OCI-LY7 (cell line): ENCODE measurements around the gene RPSA. TPM values are rescaled to one million over a fixed set of nuclear protein-coding genes. Genes with fewer than 3 reads are reported as not detected.

Source experiments
- BruUV-seq: library from RNA; stranded (reverse); fragments of 400-500 nt; replicated peaks from 2 replicates; lab custom pipeline; 2021; lab: Mats Ljungman, UMichigan
- CTCF ChIA-PET: fragments of 300-600 bp; sonication (Branson Sonifier 250); formaldehyde crosslinking; loops from one replicate; lab custom pipeline; 2022; ENCODE audit warnings: antibody characterized with exemption; ENCODE audit not compliant: unreplicated experiment; lab: Charles Lee
- POLR2A ChIA-PET: fragments of 300-600 bp; sonication (Branson Sonifier 250); formaldehyde crosslinking; loops from one replicate; lab custom pipeline; 2022; ENCODE audit warnings: antibody characterized with exemption; lab: Charles Lee
- DNase-seq: peaks from one replicate; pipeline ENCODE4 v3.0.0-alpha.2; 2015; ENCODE audit warnings: low spot score
- H2AFZ ChIP-seq: fragments of 200-600 bp; sonication (generic), shearing (Covaris generic); 2 replicates; pipeline ENCODE4 v1.6.1; 2014; ENCODE audit warnings: mild to moderate bottlenecking, antibody characterized with exemption, low read length, moderate library complexity
- H3K27ac ChIP-seq: fragments of 200-600 bp; sonication (generic); 2 replicates; pipeline ENCODE4 v1.5.1; 2014; ENCODE audit warnings: mixed run types, low read depth, mild to moderate bottlenecking, moderate library complexity, low read length, inconsistent platforms; ENCODE audit not compliant: poor library complexity, severe bottlenecking
- H3K36me3 ChIP-seq: fragments of 200-600 bp; sonication (generic); 2 replicates; pipeline ENCODE4 v1.6.1; 2014; ENCODE audit warnings: mild to moderate bottlenecking, antibody characterized with exemption, low read length, moderate library complexity, mixed read lengths; ENCODE audit not compliant: insufficient read depth
- H3K4me1 ChIP-seq: fragments of 200-600 bp; sonication (generic); 2 replicates; pipeline ENCODE4 v1.5.1; 2014; ENCODE audit warnings: mild to moderate bottlenecking, low read length; ENCODE audit not compliant: insufficient read depth, poor library complexity, severe bottlenecking
- H3K4me2 ChIP-seq: fragments of 200-600 bp; sonication (generic); 2 replicates; pipeline ENCODE4 v1.6.1; 2014; ENCODE audit warnings: mild to moderate bottlenecking, low read length
- H3K4me3 ChIP-seq: fragments of 200-600 bp; sonication (generic); 2 replicates; pipeline ENCODE4 v1.5.1; 2014; ENCODE audit warnings: mild to moderate bottlenecking, low read depth, low read length; ENCODE audit not compliant: poor library complexity, severe bottlenecking
- H3K79me2 ChIP-seq: fragments of 200-600 bp; sonication (generic); 2 replicates; pipeline ENCODE4 v1.6.1; 2016; ENCODE audit warnings: low read depth, mild to moderate bottlenecking, low read length, moderate library complexity, mixed read lengths; ENCODE audit not compliant: insufficient read depth
- H3K9me2 ChIP-seq: fragments of 200-600 bp; sonication (generic); 2 replicates; pipeline ENCODE4 v1.6.1; 2016; ENCODE audit warnings: mild to moderate bottlenecking, low read length, mixed read lengths; ENCODE audit not compliant: insufficient read depth
- H3K9me3 ChIP-seq: fragments of 200-600 bp; sonication (generic); 2 replicates; pipeline ENCODE4 v1.6.1; 2014; ENCODE audit warnings: mild to moderate bottlenecking, mixed run types, low read length, mixed read lengths
- H4K20me1 ChIP-seq: fragments of 200-600 bp; sonication (generic); 2 replicates; pipeline ENCODE4 v1.6.1; 2014; ENCODE audit warnings: mild to moderate bottlenecking, antibody characterized with exemption, low read length, moderate library complexity, mixed read lengths; ENCODE audit not compliant: insufficient read depth
- CTCF ChIP-seq: fragments of 200-600 bp; sonication (generic); conservative IDR thresholded peaks from 2 replicates; pipeline ENCODE4 v1.5.1; 2014; ENCODE audit warnings: mild to moderate bottlenecking, antibody characterized with exemption, low read length, moderate library complexity, mixed read lengths
- EZH2phosphoT487 ChIP-seq: fragments of 200-600 bp; sonication (generic); IDR thresholded peaks from 2 replicates; pipeline ENCODE4 v1.6.1; 2018; ENCODE audit warnings: low read depth, borderline replicate concordance, mild to moderate bottlenecking, mixed run types, antibody characterized with exemption, low read length, moderate library complexity, mixed read lengths
- intact Hi-C: fragments of 100-400 bp; cut with micrococcal nuclease; formaldehyde crosslinking; loops from one replicate; pipeline ENCODE4 v1.10.0; 2022; ENCODE audit not compliant: unreplicated experiment
- total RNA-seq, 2 experiments: library from RNA; depleted of rRNA in 1 of 2; stranded (reverse); fragments of >200 nt in 1 of 2; shearing (Covaris generic) in 1 of 2; gene quantifications; 2 replicates each; pipeline ENCODE4 v1.2.3, GENCODE V29; 2014 to 2022

RPSA gene
- total RNA-seq, 2 experiments from 2014 or later, result 1,952 to 2,813 TPM

- POLR2A ChIA-PET, result interaction anchor here (1.5 kb wide), 1 partner anchor 10 kb away, joined by 4 read pairs; no protein-coding TSS in a partner anchor
- no peak for DNase-seq
- H3K27ac ChIP-seq, result no peak overlapping the region
- TF ChIP-seq CTCF, result no peak
- no peaks in the 10 kb centered on the region for H3K9me3 ChIP-seq
- no peak overlapping the region for H2AFZ ChIP-seq
- H3K9me2 ChIP-seq, result no peaks in the 10 kb centered on the region
- no peaks in the 10 kb centered on the region for H3K79me2 ChIP-seq
- no peaks in the 10 kb centered on the region for H4K20me1 ChIP-seq
- no TSS peak for BruUV-seq
- H3K4me1 ChIP-seq, result no peaks in the 10 kb centered on the region
- H3K4me2 ChIP-seq, result no peak overlapping the region
- H3K4me3 ChIP-seq, result no peak overlapping the region
- H3K36me3 ChIP-seq, result peaks cover 89% of the 10 kb centered on the region
- intact Hi-C loops, result no loop called here
- CTCF ChIA-PET, result no interaction called here
These were observed 7.8 kb upstream of the RPSA start for GRCh38 chr3:39398700-39399099.

GRCh38 chr3:39401983-39402382 lies 4.5 kb upstream of the RPSA start:
- H3K9me3 ChIP-seq, result no peaks in the 10 kb centered on the region
- TF ChIP-seq EZH2phosphoT487 (no peak), CTCF (no peak)
- ChIA-PET POLR2A (interaction anchor here (9.1 kb wide), 1 partner anchor 14 kb away, joined by 85 read pairs; no protein-coding TSS in a partner anchor), CTCF (interaction anchor here (1.1 kb wide), 1 partner anchor 113 kb away, joined by 3 read pairs; no protein-coding TSS in a partner anchor)
- H3K27ac ChIP-seq, result no peak overlapping the region
- H3K36me3 ChIP-seq, result peaks cover 60% of the 10 kb centered on the region
- peaks cover 1% of the 10 kb centered on the region; the same call in 1 of the 2 replicates for H4K20me1 ChIP-seq
- BruUV-seq, result no TSS peak
- intact Hi-C loops, result no loop called here
- no peaks in the 10 kb centered on the region for H3K9me2 ChIP-seq
- peaks cover 5% of the 10 kb centered on the region for H3K79me2 ChIP-seq
- no peak overlapping the region for H3K4me2 ChIP-seq
- no peak overlapping the region for H3K4me3 ChIP-seq
- H3K4me1 ChIP-seq, result peaks cover 10% of the 10 kb centered on the region
- H2AFZ ChIP-seq, result no peak overlapping the region
- no peak for DNase-seq

GRCh38 chr3:39404943-39405686 lies 1.4 kb upstream of the RPSA start:
- H3K9me3 ChIP-seq, result no peaks in the 10 kb centered on the region

More at GRCh38 chr3:39404943-39405686, 1.4 kb upstream of the RPSA start:
- ChIA-PET CTCF (interaction anchor here (1.1 kb wide), 1 partner anchor 19 kb away, joined by 3 read pairs; no protein-coding TSS in a partner anchor), POLR2A (interaction anchor here (0.7 to 9.1 kb wide), 6 partner anchors 10 to 194 kb away, joined by 3 to 85 read pairs (median 5); no protein-coding TSS in a partner anchor)
- Histone ChIP-seq H3K4me3 (no peak overlapping the region), H3K4me1 (peaks cover 34% of the 10 kb centered on the region), H2AFZ (no peak overlapping the region), H3K27ac (peak overlapping the region; percentile 78), H3K9me2 (no peaks in the 10 kb centered on the region), H3K79me2 (peaks cover 36% of the 10 kb centered on the region), H3K4me2 (peak overlapping the region; percentile 72), H4K20me1 (peaks cover 26% of the 10 kb centered on the region), H3K36me3 (peaks cover 60% of the 10 kb centered on the region)
- intact Hi-C loops, result loop anchor here (5.0 kb wide), 1 partner anchor 907 kb away; no protein-coding TSS in a partner anchor
- no peak for DNase-seq
- no TSS peak for BruUV-seq
- TF ChIP-seq CTCF (no peak), EZH2phosphoT487 (no peak)
